H9 (cell line): ENCODE results near the gene DOCK1. TPM values are rescaled to one million over a fixed set of nuclear protein-coding genes. Genes with fewer than 3 reads are reported as not detected.

Source experiments
- DNase-seq: peaks from one replicate; pipeline ENCODE4 v3.0.0-alpha.2; 2017
- H2AFZ ChIP-seq: one replicate; pipeline ENCODE4 v1.6.1; 2013; ENCODE audit warnings: mild to moderate bottlenecking, low read length, control low read depth, moderate library complexity
- H2AK5ac ChIP-seq: 2 replicates; pipeline ENCODE4 v1.6.1; 2013; ENCODE audit warnings: low read length, control low read depth, mixed read lengths; ENCODE audit not compliant: insufficient read length
- H2BK120ac ChIP-seq: one replicate; pipeline ENCODE4 v1.6.1; 2013; ENCODE audit warnings: low read depth, mild to moderate bottlenecking, low read length, control low read depth, inconsistent platforms; ENCODE audit not compliant: poor library complexity, severe bottlenecking
- H2BK12ac ChIP-seq: 2 replicates; pipeline ENCODE4 v1.6.1; 2013; ENCODE audit warnings: low read length, control low read depth, mixed read lengths, low read depth; ENCODE audit not compliant: insufficient read length
- H2BK15ac ChIP-seq: 2 replicates; pipeline ENCODE4 v1.6.1; 2013; ENCODE audit warnings: low read depth, low read length, control low read depth
- H2BK20ac ChIP-seq: one replicate; pipeline ENCODE4 v1.6.1; 2013; ENCODE audit warnings: low read depth, mild to moderate bottlenecking, low read length, control low read depth, inconsistent platforms; ENCODE audit not compliant: poor library complexity, severe bottlenecking
- H2BK5ac ChIP-seq: 2 replicates; pipeline ENCODE4 v1.6.1; 2013; ENCODE audit warnings: low read length, control low read depth, mixed read lengths; ENCODE audit not compliant: insufficient read length
- H3K14ac ChIP-seq: 2 replicates; pipeline ENCODE4 v1.6.1; 2013; ENCODE audit warnings: low read length, control low read depth; ENCODE audit not compliant: insufficient read depth
- H3K18ac ChIP-seq: 2 replicates; pipeline ENCODE4 v1.6.1; 2013; ENCODE audit warnings: low read depth, mild to moderate bottlenecking, mixed read lengths, low read length, control low read depth; ENCODE audit not compliant: insufficient read length
- H3K23ac ChIP-seq: 2 replicates; pipeline ENCODE4 v1.6.1; 2013; ENCODE audit warnings: low read length, control low read depth, mixed read lengths, low read depth; ENCODE audit not compliant: insufficient read length
- H3K23me2 ChIP-seq: 2 replicates; pipeline ENCODE4 v1.6.1; 2013; ENCODE audit warnings: low read depth, mild to moderate bottlenecking, mixed read lengths, low read length, control low read depth; ENCODE audit not compliant: insufficient read length, poor library complexity, severe bottlenecking
- H3K27ac ChIP-seq: 2 replicates; pipeline ENCODE4 v1.5.1; 2013; ENCODE audit warnings: low read length, control low read depth, mixed read lengths, low read depth; ENCODE audit not compliant: insufficient read length
- H3K27me3 ChIP-seq: 2 replicates; pipeline ENCODE4 v1.6.1; 2013; ENCODE audit warnings: low read length, control low read depth, inconsistent platforms; ENCODE audit not compliant: insufficient read depth
- H3K4ac ChIP-seq: 2 replicates; pipeline ENCODE4 v1.6.1; 2013; ENCODE audit warnings: low read depth, mild to moderate bottlenecking, control low read depth, inconsistent platforms, low read length, moderate library complexity
- H3K4me1 ChIP-seq: 2 replicates; pipeline ENCODE4 v1.6.1; 2013; ENCODE audit warnings: low read length, control low read depth, inconsistent platforms; ENCODE audit not compliant: insufficient read depth
- H3K4me2 ChIP-seq: 2 replicates; pipeline ENCODE4 v1.6.1; 2013; ENCODE audit warnings: low read length, control low read depth, mixed read lengths; ENCODE audit not compliant: insufficient read length, insufficient read depth
- H3K56ac ChIP-seq: 2 replicates; pipeline ENCODE4 v1.6.1; 2013; ENCODE audit warnings: low read depth, mild to moderate bottlenecking, mixed read lengths, low read length, control low read depth; ENCODE audit not compliant: insufficient read length
- H3K79me1 ChIP-seq: 2 replicates; pipeline ENCODE4 v1.6.1; 2013; ENCODE audit warnings: low read depth, mild to moderate bottlenecking, moderate library complexity, low read length, control low read depth, inconsistent platforms; ENCODE audit not compliant: insufficient read depth, poor library complexity, severe bottlenecking
- H3K79me2 ChIP-seq: 2 replicates; pipeline ENCODE4 v1.6.1; 2013; ENCODE audit warnings: low read length, control low read depth, inconsistent platforms; ENCODE audit not compliant: insufficient read depth
- H3K9ac ChIP-seq: 2 replicates; pipeline ENCODE4 v1.6.1; 2013; ENCODE audit warnings: low read length, control low read depth, mixed read lengths; ENCODE audit not compliant: insufficient read length; ENCODE audit errors: extremely low read depth
- H3K9me3 ChIP-seq: one replicate; pipeline ENCODE4 v1.6.1; 2013; ENCODE audit warnings: low read depth, low read length, inconsistent platforms; ENCODE audit not compliant: control insufficient read depth
- H3T11ph ChIP-seq: one replicate; pipeline ENCODE4 v1.6.1; 2013; ENCODE audit warnings: mild to moderate bottlenecking, low read length, control low read depth, inconsistent platforms
- H4K20me1 ChIP-seq: one replicate; pipeline ENCODE4 v1.6.1; 2013; ENCODE audit not compliant: control insufficient read depth, insufficient read length, insufficient read depth
- H4K5ac ChIP-seq: 2 replicates; pipeline ENCODE4 v1.6.1; 2013; ENCODE audit warnings: low read depth, mild to moderate bottlenecking, mixed read lengths, low read length, control low read depth; ENCODE audit not compliant: insufficient read length
- H4K8ac ChIP-seq: replicated peaks from 2 replicates; pipeline ENCODE4 v1.6.1; 2013; ENCODE audit warnings: low read length, control low read depth, mixed read lengths, low read depth; ENCODE audit not compliant: insufficient read length
- H4K91ac ChIP-seq: 2 replicates; pipeline ENCODE4 v1.6.1; 2013; ENCODE audit warnings: low read depth, mild to moderate bottlenecking, moderate library complexity, mixed read lengths, low read length, control low read depth; ENCODE audit not compliant: insufficient read length
- H3K27ac Mint-ChIP-seq, 3 experiments: 2 replicates in 2 of 3; 3 replicates in 1 of 3; pipeline ENCODE4 v1.8.0; 2020 to 2021; ENCODE audit warnings: mixed read lengths in 3 of 3, mild to moderate bottlenecking in 1 of 3, moderate library complexity in 1 of 3
- H3K27me3 Mint-ChIP-seq: 2 replicates; pipeline ENCODE4 v1.8.0; 2021; ENCODE audit warnings: low read depth, mild to moderate bottlenecking, moderate library complexity, mixed read lengths
- H3K36me3 Mint-ChIP-seq, 3 experiments: 2 replicates in 2 of 3; 3 replicates in 1 of 3; pipeline ENCODE4 v1.8.0; 2020 to 2021; ENCODE audit warnings: low read depth in 3 of 3, mixed read lengths in 3 of 3; ENCODE audit not compliant: insufficient read depth in 1 of 3
- H3K4me1 Mint-ChIP-seq, 2 experiments: 2 replicates each; pipeline ENCODE4 v1.8.0; 2020; ENCODE audit warnings: mixed read lengths in 2 of 2
- H3K4me3 Mint-ChIP-seq, 2 experiments: 2 replicates in 1 of 2; 3 replicates in 1 of 2; pipeline ENCODE4 v1.8.0; 2020 to 2021; ENCODE audit warnings: mild to moderate bottlenecking in 2 of 2, mixed read lengths in 2 of 2, moderate library complexity in 1 of 2
- H3K9me3 Mint-ChIP-seq, 2 experiments: 2 replicates in 1 of 2; 3 replicates in 1 of 2; pipeline ENCODE4 v1.8.0; 2020; ENCODE audit warnings: mild to moderate bottlenecking in 2 of 2, mixed read lengths in 2 of 2, moderate library complexity in 1 of 2
- WGBS: extraction: QIAGEN DNeasy Blood & Tissue Kit; methylation state at CpG from one replicate; pipeline ENCODE4 v1.1.7; 2013; ENCODE audit warnings: missing lambda C conversion rate, low lambda C conversion rate, mixed read lengths; ENCODE audit not compliant: insufficient read length; ENCODE audit errors: extremely low coverage; 5-methylcytosine and 5-hydroxymethylcytosine counted together
- total RNA-seq: library from RNA; stranded (reverse); gene quantifications from 2 replicates; pipeline ENCODE4 v1.2.1, GENCODE V29; 2021
- TF ChIP-seq, protein P1 (sequence below): fragments of 200-600 bp; sonication (generic); conservative IDR thresholded peaks from 3 replicates; pipeline ENCODE4 v1.8.0; 2021; ENCODE audit warnings: antibody characterized with exemption, mild to moderate bottlenecking

DOCK1 gene
- total RNA-seq, 1 experiment from 2014 or later = 57.0 TPM

GRCh38 chr10:127418536-127419168, 513.4 kb downstream of the DOCK1 start:
- Mint-ChIP-seq H3K36me3 (peaks cover 3 to 18% (median 6%) of the 10 kb centered on the region in 3 experiments; a peak in 5 of 7 replicates), H3K9me3 (no peaks in the 10 kb centered on the region), H3K4me1 (peaks cover 10 to 11% of the 10 kb centered on the region in 2 experiments), H3K27ac (peak overlapping the region in 1 of 3 experiments; percentile 68; a peak in 2 of 7 replicates), H3K27me3 (no peaks in the 10 kb centered on the region), H3K4me3 (no peak overlapping the region)
- no CpG with 5 or more reads among the region's 13 CpGs for WGBS
- Histone ChIP-seq H3K27me3 (no peaks in the 10 kb centered on the region), H2BK12ac (no peak overlapping the region), H3T11ph (no peak overlapping the region), H3K4ac (no peak overlapping the region), H4K91ac (no peak overlapping the region), H2BK15ac (no peak overlapping the region), H3K9ac (no peak overlapping the region), H2BK20ac (no peak overlapping the region), H3K56ac (no peak overlapping the region), H4K5ac (no peak overlapping the region), H2AK5ac (no peak overlapping the region), H3K18ac (no peak overlapping the region), H2BK120ac (no peak overlapping the region), H3K79me2 (no peaks in the 10 kb centered on the region), H3K23me2 (no peaks in the 10 kb centered on the region), H3K4me2 (no peak overlapping the region), H3K23ac (no peak overlapping the region), H3K27ac (no peak overlapping the region), H4K8ac (no peak overlapping the region), H3K79me1 (no peaks in the 10 kb centered on the region), H3K14ac (no peak overlapping the region), H2BK5ac (no peak overlapping the region), H3K9me3 (no peaks in the 10 kb centered on the region), H2AFZ (no peak overlapping the region), H3K4me1 (no peaks in the 10 kb centered on the region; the same call in 1 of the 2 replicates), H4K20me1 (no peaks in the 10 kb centered on the region)
- DNase-seq = no peak
- TF ChIP-seq, protein P1, sequence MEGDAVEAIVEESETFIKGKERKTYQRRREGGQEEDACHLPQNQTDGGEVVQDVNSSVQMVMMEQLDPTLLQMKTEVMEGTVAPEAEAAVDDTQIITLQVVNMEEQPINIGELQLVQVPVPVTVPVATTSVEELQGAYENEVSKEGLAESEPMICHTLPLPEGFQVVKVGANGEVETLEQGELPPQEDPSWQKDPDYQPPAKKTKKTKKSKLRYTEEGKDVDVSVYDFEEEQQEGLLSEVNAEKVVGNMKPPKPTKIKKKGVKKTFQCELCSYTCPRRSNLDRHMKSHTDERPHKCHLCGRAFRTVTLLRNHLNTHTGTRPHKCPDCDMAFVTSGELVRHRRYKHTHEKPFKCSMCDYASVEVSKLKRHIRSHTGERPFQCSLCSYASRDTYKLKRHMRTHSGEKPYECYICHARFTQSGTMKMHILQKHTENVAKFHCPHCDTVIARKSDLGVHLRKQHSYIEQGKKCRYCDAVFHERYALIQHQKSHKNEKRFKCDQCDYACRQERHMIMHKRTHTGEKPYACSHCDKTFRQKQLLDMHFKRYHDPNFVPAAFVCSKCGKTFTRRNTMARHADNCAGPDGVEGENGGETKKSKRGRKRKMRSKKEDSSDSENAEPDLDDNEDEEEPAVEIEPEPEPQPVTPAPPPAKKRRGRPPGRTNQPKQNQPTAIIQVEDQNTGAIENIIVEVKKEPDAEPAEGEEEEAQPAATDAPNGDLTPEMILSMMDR = no peak
